ENCODE data around the gene MON1A. TPM values are rescaled to one million over a fixed set of nuclear protein-coding genes. Genes with fewer than 3 reads are reported as not detected.

Gene MON1A
- total and polyA plus RNA-seq, 4 donors, result 4.6 to 9.5 (median 8.2) TPM

- DNase-seq (ENCODE audit: low spot score), result no peak
- Histone ChIP-seq H3K27me3 (ENCODE audit: control insufficient read depth in 4 of 4, insufficient read depth in 4 of 4, low read length in 3 of 4) (no peaks in the 10 kb centered on the region), H3K27ac (ENCODE audit: low read depth in 1 of 2, low read length in 2 of 2) (no peak overlapping the region), H3K4me1 (ENCODE audit: control insufficient read depth in 4 of 4, insufficient read depth in 4 of 4, low read length in 3 of 4) (peaks cover 0 to 7% (median 4%) of the 10 kb centered on the region in 4 donors), H3K9ac (ENCODE audit: low read depth in 1 of 2, low read length in 2 of 2) (no peak overlapping the region), H3K36me3 (ENCODE audit: control insufficient read depth in 4 of 4, insufficient read depth in 3 of 4, low read depth in 1 of 4, low read length in 3 of 4) (no peaks in the 10 kb centered on the region), H3K4me3 (ENCODE audit: low read depth in 1 of 3, low read length in 3 of 3) (no peak overlapping the region), H3K9me3 (ENCODE audit: control insufficient read depth in 4 of 4, low read length in 3 of 4) (no peaks in the 10 kb centered on the region)
- TF ChIP-seq, protein P1, sequence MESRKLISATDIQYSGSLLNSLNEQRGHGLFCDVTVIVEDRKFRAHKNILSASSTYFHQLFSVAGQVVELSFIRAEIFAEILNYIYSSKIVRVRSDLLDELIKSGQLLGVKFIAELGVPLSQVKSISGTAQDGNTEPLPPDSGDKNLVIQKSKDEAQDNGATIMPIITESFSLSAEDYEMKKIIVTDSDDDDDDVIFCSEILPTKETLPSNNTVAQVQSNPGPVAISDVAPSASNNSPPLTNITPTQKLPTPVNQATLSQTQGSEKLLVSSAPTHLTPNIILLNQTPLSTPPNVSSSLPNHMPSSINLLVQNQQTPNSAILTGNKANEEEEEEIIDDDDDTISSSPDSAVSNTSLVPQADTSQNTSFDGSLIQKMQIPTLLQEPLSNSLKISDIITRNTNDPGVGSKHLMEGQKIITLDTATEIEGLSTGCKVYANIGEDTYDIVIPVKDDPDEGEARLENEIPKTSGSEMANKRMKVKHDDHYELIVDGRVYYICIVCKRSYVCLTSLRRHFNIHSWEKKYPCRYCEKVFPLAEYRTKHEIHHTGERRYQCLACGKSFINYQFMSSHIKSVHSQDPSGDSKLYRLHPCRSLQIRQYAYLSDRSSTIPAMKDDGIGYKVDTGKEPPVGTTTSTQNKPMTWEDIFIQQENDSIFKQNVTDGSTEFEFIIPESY (IDR thresholded peaks at IDR 0.05), result no peak
- no peak for TF ChIP-seq HNF4G (IDR thresholded peaks at IDR 0.05)
- TF ChIP-seq HNF4A (conservative IDR thresholded peaks at IDR 0.05), result peak in 1 of 2 donors; percentile 5
- no peak for TF ChIP-seq SP1 (IDR thresholded peaks at IDR 0.05)
- peak in 1 of 2 donors; percentile 54 for TF ChIP-seq RAD21 (IDR thresholded peaks at IDR 0.05)
- TF ChIP-seq RXRA (IDR thresholded peaks at IDR 0.05), result no peak
- 65% methylated on average over 8 of the region's 8 CpGs for WGBS
Measured at GRCh38 chr3:49900491-49901153, 29.0 kb downstream of the MON1A start.

- H3K9me3 ChIP-seq (ENCODE audit: control insufficient read depth in 4 of 4, low read length in 3 of 4), result no peaks in the 10 kb centered on the region
- no peak for DNase-seq (ENCODE audit: low spot score)
- H3K4me3 ChIP-seq (ENCODE audit: low read depth in 1 of 3, low read length in 3 of 3), result no peak overlapping the region
Measured at GRCh38 chr3:49899815-49900214, 29.8 kb downstream of the MON1A start.

More at GRCh38 chr3:49899815-49900214, 29.8 kb downstream of the MON1A start:
- WGBS, result 81% methylated on average over 5 of the region's 5 CpGs
- no peak overlapping the region for H3K27ac ChIP-seq (ENCODE audit: low read depth in 1 of 2, low read length in 2 of 2)
- TF ChIP-seq, protein P2, sequence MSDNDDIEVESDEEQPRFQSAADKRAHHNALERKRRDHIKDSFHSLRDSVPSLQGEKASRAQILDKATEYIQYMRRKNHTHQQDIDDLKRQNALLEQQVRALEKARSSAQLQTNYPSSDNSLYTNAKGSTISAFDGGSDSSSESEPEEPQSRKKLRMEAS (IDR thresholded peaks at IDR 0.05), result no peak
- TF ChIP-seq FOXA1 (IDR thresholded peaks at IDR 0.05) (no peak), EGR1 (IDR thresholded peaks at IDR 0.05; ENCODE audit: low read depth in 2 of 2) (no peak), REST (IDR thresholded peaks at IDR 0.05) (no peak), RAD21 (IDR thresholded peaks at IDR 0.05) (no peak), FOXA2 (IDR thresholded peaks at IDR 0.05) (no peak), RXRA (IDR thresholded peaks at IDR 0.05) (no peak)
- TF ChIP-seq, protein P3, sequence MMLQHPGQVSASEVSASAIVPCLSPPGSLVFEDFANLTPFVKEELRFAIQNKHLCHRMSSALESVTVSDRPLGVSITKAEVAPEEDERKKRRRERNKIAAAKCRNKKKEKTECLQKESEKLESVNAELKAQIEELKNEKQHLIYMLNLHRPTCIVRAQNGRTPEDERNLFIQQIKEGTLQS (IDR thresholded peaks at IDR 0.05), result no peak
- peaks cover 0 to 7% (median 4%) of the 10 kb centered on the region in 4 donors for H3K4me1 ChIP-seq (ENCODE audit: control insufficient read depth in 4 of 4, insufficient read depth in 4 of 4, low read length in 3 of 4)
- no peak overlapping the region for H3K9ac ChIP-seq (ENCODE audit: low read depth in 1 of 2, low read length in 2 of 2)
- H3K36me3 ChIP-seq (ENCODE audit: control insufficient read depth in 4 of 4, insufficient read depth in 3 of 4, low read depth in 1 of 4, low read length in 3 of 4), result no peaks in the 10 kb centered on the region
- H3K27me3 ChIP-seq (ENCODE audit: control insufficient read depth in 4 of 4, insufficient read depth in 4 of 4, low read length in 3 of 4), result no peaks in the 10 kb centered on the region

Data from liver (tissue), 9 donors.